Fibroblast of villous mesenchyme (primary cell): ENCODE results near the gene GEN1. TPM values are rescaled to one million over a fixed set of nuclear protein-coding genes. Genes with fewer than 3 reads are reported as not detected.

Experiments
- total RNA-seq: library from RNA; depleted of rRNA; stranded (reverse); fragments of >200 nt; gene quantifications from 2 replicates; pipeline ENCODE4 v1.2.3, GENCODE V29; 2012

Gene GEN1
- total RNA-seq, 1 donor = 18.6 TPM

Other genes starting within 250 kb of the GEN1 start
- gene RAD51AP2, start 235.7 kb upstream of the GEN1 start, total RNA-seq = under 0.01 TPM in 2 replicates
- gene VSNL1, start 213.4 kb upstream of the GEN1 start, total RNA-seq = 0.32 and 0.86 TPM in 2 replicates
- gene SMC6, start 328 bp upstream of the GEN1 start, total RNA-seq = 20.7 and 23.2 TPM in 2 replicates
- not detected in 2 replicates for gene MSGN1, start 62.3 kb downstream of the GEN1 start, total RNA-seq
- gene KCNS3, start 124.5 kb downstream of the GEN1 start, total RNA-seq = 3.0 and 7.4 TPM in 2 replicates